GM21723 (cell line): ENCODE data around the gene TSC2.
"Not testable (repeated sequence)": the region's sequence is repeated elsewhere in the genome, so short reads cannot be mapped to it uniquely, and the experiment has no call there.

Source experiments
- ATAC-seq: cut with Tn5 transposase; IDR thresholded peaks from one replicate; pipeline ENCODE4 v1.9.1; 2021; ENCODE audit warnings: mild to moderate bottlenecking, moderate library complexity; ENCODE audit not compliant: unreplicated experiment

TSC2 gene

GRCh38 chr16:2084895-2085625 lies 37.3 kb downstream of the TSC2 start:
- no peak for ATAC-seq

DNA sequence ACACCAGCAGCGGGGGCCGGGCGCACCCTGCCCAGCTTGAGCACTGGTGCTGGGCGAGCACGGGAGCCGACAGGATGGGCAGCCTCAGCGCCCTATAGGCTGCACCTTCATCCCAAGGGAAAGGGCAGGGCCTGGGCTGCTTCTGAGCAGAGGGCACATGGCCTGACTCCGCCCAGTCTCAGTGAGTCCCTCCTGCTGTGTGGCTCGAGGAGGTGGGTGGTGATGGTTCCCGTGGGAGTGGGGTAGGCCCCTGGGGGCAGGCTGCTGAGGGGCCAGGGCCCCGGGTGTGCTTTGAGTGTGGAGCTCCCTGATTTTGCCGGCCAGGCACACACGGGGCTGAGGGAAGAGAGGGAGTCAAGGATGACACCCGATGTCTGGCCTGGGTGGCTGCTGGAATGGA lies 37.9 kb downstream of the TSC2 start:
- no peak for ATAC-seq

GRCh38 chr16:2086106-2086742 lies 38.4 kb downstream of the TSC2 start:
- no peak for ATAC-seq

DNA sequence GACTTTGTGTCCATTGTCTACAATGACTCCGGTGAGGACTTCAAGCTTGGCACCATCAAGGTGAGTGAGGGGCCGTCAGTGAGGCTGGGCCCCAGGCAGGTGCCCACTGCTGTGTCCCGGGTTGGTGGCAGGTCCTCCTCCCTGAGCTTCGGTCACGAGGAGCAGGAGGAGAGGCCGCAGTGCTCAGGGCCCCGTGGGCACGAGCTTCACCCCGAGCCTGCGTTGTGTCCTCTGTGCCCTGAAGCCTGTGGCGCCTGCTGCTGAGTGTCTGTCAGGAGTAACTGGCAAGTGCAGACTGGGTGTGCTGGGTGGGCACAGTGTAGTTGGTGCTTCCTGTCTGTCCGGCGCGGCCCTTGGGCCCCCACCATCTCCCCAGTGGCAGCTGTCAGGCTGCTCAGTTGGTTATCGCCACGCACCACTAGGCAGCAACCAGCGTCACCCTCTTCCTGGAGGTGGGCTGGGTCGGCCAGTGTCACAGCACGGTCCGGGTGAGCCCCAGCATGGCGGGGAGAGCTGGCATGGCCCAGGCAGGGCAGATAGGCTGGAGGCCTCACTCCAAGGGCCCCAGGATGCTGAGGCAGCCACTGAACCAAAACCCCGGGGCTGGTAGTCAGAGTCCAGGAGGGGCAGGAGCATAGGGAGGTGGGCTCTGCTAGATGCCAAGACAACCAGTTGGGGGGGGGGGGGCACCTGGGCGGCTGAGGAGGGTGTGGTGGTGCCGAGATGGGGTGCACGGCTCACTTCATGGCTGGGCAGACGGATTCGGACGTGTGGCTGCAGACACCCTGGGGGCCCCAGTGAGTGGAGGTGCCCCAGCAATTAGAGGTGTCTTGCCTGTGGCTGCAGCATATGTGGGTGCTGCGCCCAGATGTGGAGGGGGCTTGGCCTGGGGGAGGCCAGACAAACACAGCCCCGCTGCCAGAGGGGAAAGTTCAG lies 39.3 kb downstream of the TSC2 start:
- no peak for ATAC-seq

GRCh38 chr16:2087748-2088631 lies 40.2 kb downstream of the TSC2 start:
- no peak for ATAC-seq

GRCh38 chr16:2088759-2089358 lies 41.1 kb downstream of the TSC2 start:
- ATAC-seq = no peak

DNA sequence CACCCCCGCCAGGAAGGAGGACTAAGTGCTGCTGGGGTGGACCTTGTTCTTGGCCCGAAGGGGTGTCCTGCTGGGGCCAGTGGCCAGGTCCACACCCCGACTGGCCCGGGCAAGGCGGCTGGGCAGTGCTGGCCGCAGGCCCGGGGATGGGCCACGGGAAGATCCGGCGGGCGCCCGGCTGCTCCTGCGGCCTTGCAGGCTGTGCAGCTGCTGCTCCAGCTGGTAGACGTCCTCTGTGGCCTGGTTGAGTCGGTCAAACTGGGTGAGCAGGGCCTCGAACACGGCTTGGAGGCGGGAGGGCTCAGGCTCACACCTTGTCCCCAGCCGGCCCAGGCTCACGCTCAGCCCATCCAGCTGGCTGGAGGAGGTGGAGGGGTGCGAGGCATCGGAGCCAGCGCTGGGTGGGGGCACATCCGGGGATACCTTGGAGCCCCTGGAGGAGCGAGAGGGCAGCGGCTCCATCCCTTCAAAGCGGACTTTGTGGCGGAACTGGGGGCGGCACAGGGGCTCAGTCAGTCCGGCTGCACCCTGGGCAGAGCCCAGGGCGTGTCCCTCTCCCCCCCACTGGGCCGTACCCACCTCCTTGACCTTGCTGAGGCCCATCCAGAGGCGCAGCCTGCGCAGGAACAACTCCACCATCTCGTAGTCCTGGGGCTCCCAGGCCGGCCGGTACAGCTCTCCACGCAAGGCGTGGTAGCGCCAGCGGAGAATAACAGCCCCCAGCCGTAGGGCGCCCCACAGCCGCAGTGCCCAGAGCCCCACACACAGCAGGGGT lies 42.1 kb downstream of the TSC2 start:
- no peak for ATAC-seq

DNA sequence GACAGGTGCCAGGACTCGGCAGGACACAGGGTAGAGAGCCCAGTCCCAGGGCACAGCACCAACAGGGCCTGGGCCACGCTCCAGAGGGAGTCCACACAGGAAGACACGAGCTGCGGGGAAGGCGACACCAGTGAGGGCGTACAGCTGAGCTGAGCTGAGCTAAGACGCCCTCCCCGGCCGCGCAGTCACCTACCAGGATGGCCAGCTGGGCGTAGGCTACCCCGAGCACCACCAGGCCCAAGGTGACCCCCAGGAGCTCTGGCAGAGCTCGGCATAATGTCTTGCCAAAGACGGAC lies 42.6 kb downstream of the TSC2 start:
- ATAC-seq = no peak

DNA sequence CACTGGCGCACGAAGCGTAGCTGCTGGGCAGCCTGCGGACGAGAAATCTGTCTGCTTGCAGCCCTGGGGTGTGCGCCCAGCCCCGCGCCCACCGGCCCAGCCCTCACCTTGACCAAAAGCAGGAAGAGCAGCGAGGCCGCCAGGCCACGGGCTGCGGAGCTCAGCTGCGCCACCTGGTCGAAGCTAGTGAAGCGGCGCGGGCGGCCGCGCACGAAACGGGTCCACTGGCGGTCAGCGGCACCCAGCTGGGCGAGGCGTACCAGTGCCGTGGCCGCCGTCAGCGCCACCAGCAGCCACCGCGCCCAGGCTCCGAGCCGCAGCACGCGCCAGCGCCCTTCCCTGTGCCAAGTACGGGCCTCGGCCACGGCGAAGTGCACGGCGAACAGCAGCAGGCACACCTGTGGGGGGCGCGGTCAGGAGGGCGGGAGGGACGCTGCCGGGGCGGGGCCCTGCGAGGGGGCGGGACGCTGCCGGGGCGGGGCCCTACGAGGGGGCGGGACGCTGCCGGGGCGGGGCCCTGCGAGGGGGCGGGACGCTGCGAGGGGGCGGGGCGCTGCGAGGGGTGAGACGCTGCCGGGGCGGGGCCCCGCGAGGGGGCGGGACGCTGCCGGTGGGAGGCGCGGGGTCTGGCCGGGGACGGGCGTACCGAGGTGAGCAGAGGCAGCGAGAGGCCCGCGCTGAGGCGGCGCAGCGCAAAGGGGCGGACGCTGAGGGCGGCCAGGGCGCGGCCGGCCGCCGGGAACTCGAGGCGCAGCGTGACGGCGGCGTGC lies 43.2 kb downstream of the TSC2 start:
- no peak for ATAC-seq

- ATAC-seq = no peak
These were observed 43.9 kb downstream of the TSC2 start for GRCh38 chr16:2091547-2092255.

DNA sequence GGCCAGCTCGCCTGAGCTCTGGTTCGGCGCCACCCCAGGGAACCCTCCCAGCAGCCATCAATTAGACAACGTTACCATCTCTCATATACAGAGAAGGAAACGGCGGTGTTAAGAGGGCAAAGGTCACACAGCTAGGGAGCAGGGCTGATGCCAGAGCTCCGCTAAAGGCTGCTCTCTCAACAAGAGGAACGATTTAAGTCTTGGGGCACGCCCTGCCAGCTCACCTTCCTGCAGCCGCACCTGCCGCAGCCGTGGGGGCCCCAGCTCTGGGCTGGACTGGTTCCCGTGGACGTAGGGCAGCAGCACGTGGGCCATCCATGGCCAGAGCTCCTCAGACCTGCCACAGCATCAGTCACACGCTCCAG lies 44.5 kb downstream of the TSC2 start:
- no peak for ATAC-seq

DNA sequence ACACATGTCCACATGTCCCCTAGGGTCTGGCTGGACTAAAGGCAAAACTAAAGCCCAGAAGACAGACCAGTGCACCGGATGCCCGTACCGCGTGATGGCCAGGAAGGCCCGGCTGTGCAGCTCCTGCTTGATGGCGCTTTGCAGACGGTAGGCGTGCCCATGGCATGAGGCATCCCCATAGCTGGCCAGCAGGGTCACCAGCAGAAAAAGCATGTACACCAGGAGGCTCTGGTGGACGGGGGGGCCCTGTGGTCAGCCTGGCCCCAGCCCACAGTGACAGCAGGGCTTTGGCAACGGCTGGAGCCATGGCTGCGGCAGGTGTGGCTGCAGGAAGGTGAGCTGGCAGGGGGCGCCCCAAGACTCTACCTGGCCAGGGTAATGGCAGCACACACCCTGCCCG lies 45.1 kb downstream of the TSC2 start:
- ATAC-seq = no peak

DNA sequence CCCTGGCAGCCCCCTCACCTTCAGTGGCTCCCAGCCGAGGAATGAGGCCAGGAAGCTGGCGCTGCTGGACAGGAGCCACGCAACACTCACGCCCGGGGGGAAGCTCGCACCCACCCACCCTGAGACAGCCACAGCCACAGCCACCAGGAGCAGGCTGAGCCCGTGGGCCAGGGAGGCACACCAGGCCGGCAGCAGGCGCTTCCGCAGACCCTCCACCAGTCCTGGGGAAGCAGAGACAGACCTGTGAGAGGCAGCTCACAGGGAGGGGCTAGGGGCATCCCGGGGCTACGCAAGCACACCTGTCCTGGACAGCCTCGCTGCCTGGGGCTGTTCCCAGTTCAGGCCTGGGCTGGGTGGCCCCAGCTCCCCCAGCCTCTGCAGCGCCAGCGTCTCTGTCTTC lies 46.0 kb downstream of the TSC2 start:
- no peak for ATAC-seq

DNA sequence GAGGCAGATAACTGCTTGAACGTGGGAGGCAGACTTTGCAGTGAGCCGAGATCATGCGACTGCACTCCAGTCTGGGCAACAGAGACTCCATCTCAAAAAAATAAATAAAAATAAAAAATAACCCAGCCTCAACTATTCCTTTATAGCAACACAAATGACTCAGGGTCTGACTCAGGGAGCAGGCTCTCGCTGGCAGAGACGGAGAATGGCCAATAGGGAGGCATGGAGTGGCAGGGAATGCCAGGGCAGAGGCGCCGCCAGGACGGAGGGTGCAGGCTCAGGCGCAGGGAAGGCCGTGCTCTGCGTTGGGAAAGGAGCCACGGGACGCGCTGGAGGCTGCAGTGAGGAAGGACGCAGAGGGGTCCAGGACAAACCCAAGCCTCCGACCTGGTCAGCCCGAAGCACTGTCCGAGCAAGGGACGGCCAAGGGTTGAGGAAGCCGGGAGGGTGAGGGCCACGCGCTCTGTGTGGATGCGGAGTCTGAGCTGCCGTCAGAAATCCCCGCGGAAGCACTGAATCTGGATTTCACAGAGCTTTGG lies 47.6 kb downstream of the TSC2 start:
- ATAC-seq = no peak

GRCh38 chr16:2095918-2096582 lies 48.3 kb downstream of the TSC2 start:
- ATAC-seq = no peak

- ATAC-seq = no peak
These were observed 49.2 kb downstream of the TSC2 start for GRCh38 chr16:2096853-2097595.

DNA sequence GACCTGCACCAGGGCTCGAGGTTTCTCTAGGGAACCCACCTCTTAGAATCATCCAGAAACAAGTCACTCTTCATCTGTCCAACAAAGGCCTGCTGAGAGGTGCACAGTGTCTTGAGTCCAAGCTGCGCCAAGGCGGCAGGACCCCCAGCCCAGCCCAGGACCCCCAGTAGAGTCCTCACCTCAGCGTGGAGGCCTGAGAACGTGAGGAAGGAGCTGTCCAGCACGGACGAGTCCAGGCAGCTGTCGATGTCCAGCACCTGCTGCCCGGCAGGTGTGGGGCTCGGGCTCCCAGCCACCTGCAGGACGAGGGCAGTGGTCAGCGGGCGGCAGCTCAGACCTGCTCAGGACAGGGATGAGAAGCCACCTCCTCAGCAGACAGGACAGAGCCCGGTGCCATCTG lies 49.9 kb downstream of the TSC2 start:
- not testable (repeated sequence) for ATAC-seq
